ENCODE results near the gene CCDC57.
"Not testable (repeated sequence)": the region's sequence is repeated elsewhere in the genome, so short reads cannot be mapped to it uniquely, and the experiment has no call there.

The CCDC57 gene

GRCh38 chr17:82148011-82148410, 64.6 kb downstream of the CCDC57 start:
- no peak for TF ChIP-seq CTCF (IDR thresholded peaks at IDR 0.05; ENCODE audit: unreplicated experiment in 3 of 3)
- Mint-ChIP-seq H3K27ac (no peak overlapping the region), H3K9me3 (no peaks in the 10 kb centered on the region), H3K27me3 (ENCODE audit: low read depth) (no peaks in the 10 kb centered on the region), H3K4me1 (no peaks in the 10 kb centered on the region), H3K36me3 (ENCODE audit: low read depth) (peaks cover 15% of the 10 kb centered on the region), H3K4me3 (no peak overlapping the region)

- Mint-ChIP-seq H3K4me1 (peaks cover 2% of the 10 kb centered on the region), H3K4me3 (no peak overlapping the region), H3K27me3 (ENCODE audit: low read depth) (no peaks in the 10 kb centered on the region), H3K9me3 (no peaks in the 10 kb centered on the region), H3K27ac (no peak overlapping the region), H3K36me3 (ENCODE audit: low read depth) (peaks cover 15% of the 10 kb centered on the region)
- no peak for TF ChIP-seq CTCF (IDR thresholded peaks at IDR 0.05; ENCODE audit: unreplicated experiment in 3 of 3)
Measured at GRCh38 chr17:82146663-82147654, 65.7 kb downstream of the CCDC57 start.

GRCh38 chr17:82145550-82146155, 67.0 kb downstream of the CCDC57 start:
- no peak overlapping the region for H3K27ac Mint-ChIP-seq
- no peak for TF ChIP-seq CTCF (IDR thresholded peaks at IDR 0.05; ENCODE audit: unreplicated experiment in 3 of 3)
- H3K4me1 Mint-ChIP-seq = peaks cover 6% of the 10 kb centered on the region
- H3K4me3 Mint-ChIP-seq = no peak overlapping the region
- peaks cover 13% of the 10 kb centered on the region for H3K36me3 Mint-ChIP-seq (ENCODE audit: low read depth)
- H3K9me3 Mint-ChIP-seq = no peaks in the 10 kb centered on the region
- no peaks in the 10 kb centered on the region for H3K27me3 Mint-ChIP-seq (ENCODE audit: low read depth)

- no peak for TF ChIP-seq CTCF (IDR thresholded peaks at IDR 0.05; ENCODE audit: unreplicated experiment in 3 of 3)
- Mint-ChIP-seq H3K27ac (no peak overlapping the region), H3K9me3 (no peaks in the 10 kb centered on the region), H3K4me3 (no peak overlapping the region), H3K27me3 (ENCODE audit: low read depth) (peaks cover under 1% of the 10 kb centered on the region), H3K4me1 (peaks cover 6% of the 10 kb centered on the region), H3K36me3 (ENCODE audit: low read depth) (peaks cover 13% of the 10 kb centered on the region)
Measured at GRCh38 chr17:82143333-82143732, 69.3 kb downstream of the CCDC57 start.

- H3K36me3 Mint-ChIP-seq (ENCODE audit: low read depth); H3K27ac Mint-ChIP-seq: not testable (repeated sequence)
Measured at GRCh38 chr17:82139961-82140360, 72.7 kb downstream of the CCDC57 start.

GRCh38 chr17:82138511-82138992, 74.1 kb downstream of the CCDC57 start:
- H3K27me3 Mint-ChIP-seq (ENCODE audit: low read depth) = peaks cover 7% of the 10 kb centered on the region
- H3K36me3 Mint-ChIP-seq (ENCODE audit: low read depth) = no peaks in the 10 kb centered on the region
- no peak overlapping the region for H3K27ac Mint-ChIP-seq
- peaks cover 6% of the 10 kb centered on the region for H3K4me1 Mint-ChIP-seq
- H3K4me3 Mint-ChIP-seq = no peak overlapping the region
- TF ChIP-seq CTCF (IDR thresholded peaks at IDR 0.05; ENCODE audit: unreplicated experiment in 3 of 3) = no peak
- no peaks in the 10 kb centered on the region for H3K9me3 Mint-ChIP-seq

More at GRCh38 chr17:82139961-82140360, 72.7 kb downstream of the CCDC57 start:
- not testable (repeated sequence) for H3K4me3 Mint-ChIP-seq; H3K27me3 Mint-ChIP-seq (ENCODE audit: low read depth); H3K4me1 Mint-ChIP-seq; H3K9me3 Mint-ChIP-seq

Measured in nephron (organoid).